ENCODE measurements around the gene ZNHIT2. TPM values are rescaled to one million over a fixed set of nuclear protein-coding genes. Genes with fewer than 3 reads are reported as not detected.
A peak's percentile ranks its signal among the peaks of the same experiment; 100 is the strongest.

ZNHIT2 gene
- total RNA-seq, 1 experiment from 2014 or later, result 27.1 TPM

DNA sequence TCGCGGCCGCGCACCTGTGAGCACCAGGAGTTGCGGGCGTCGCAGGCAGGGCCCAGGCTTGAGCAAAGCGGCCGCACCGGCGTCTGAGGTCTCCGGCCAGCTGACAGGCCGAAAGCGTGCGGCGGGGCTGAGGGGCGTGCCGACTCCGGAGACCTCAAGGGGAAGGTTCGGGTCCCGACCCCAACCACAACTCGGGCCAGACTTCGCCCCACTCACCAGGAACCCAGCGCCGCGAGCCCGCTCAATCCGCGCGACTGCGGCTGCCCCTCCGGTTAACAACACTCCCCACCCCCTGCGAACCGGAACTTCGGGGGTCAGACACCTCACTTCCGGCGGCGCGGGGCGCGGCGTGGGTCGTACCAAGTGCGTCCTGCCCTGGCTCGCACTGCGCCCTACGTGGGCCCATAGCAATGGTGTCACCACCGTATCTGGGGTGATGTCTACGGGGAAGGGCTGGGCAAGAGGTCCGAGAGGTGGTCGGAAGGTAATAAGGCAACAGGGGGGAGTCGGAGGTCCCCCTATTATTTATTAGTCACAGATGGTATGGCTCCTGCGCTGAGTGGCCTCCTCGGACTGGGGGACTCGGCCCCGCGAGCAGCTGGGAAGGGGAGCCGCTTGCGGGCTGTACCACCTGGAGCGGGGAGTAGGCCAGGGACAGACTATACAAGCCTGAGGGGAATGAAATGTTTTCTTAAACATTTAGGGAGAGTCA lies 16.9 kb upstream of the ZNHIT2 start, which contains the start of gene SYVN1:
SYVN1 (minus strand) TSS at position 280 of the 712 bp plus-strand sequence. CDS start 918 bp downstream, outside the sequence.
- Histone ChIP-seq H3K27me3 (ENCODE audit: control insufficient read depth, insufficient read depth, low read length) (no peaks in the 10 kb centered on the region), H3K4me3 (ENCODE audit: low read depth in 2 of 2, low read length in 2 of 2) (peak within 1 kb of the TSS; percentile 91 to 96), H3K27ac (ENCODE audit: low read length) (peak within 1 kb of the TSS; percentile 99), H3K36me3 (ENCODE audit: control insufficient read depth, insufficient read depth, low read length) (peaks cover 7% of the 10 kb centered on the region; the same call in 1 of the 2 replicates), H3K4me1 (ENCODE audit: control insufficient read depth, insufficient read depth, low read length) (peaks cover 16% of the 10 kb centered on the region), H3K9me3 (ENCODE audit: control insufficient read depth, insufficient read depth, low read depth, low read length) (no peaks in the 10 kb centered on the region)
- ChIA-PET CTCF (interaction anchor here (0.7 to 1.5 kb wide), 2 partner anchors 14 to 182 kb away, joined by 3 read pairs; no protein-coding TSS in a partner anchor), POLR2A (interaction anchor here (0.6 to 2.3 kb wide), 2 partner anchors 11 to 12 kb away, joined by 3 to 10 read pairs; partner anchors contain the start of genes FAU and MRPL49)
- no TSS peak for BruUV-seq (replicated peaks)
- TF ChIP-seq TCF7L2 (IDR thresholded peaks at IDR 0.05; ENCODE audit: low read depth, low read length), result peak; percentile 78; the same call in 1 of the 2 replicates
- peak; percentile 84 for TF ChIP-seq POLR2AphosphoS5 (IDR thresholded peaks at IDR 0.05; ENCODE audit: low read depth, low read length)
- peak; percentile 78; the same call in 1 of the 2 replicates for TF ChIP-seq SIN3A (IDR thresholded peaks at IDR 0.05; ENCODE audit: borderline replicate concordance, insufficient read depth, low read depth, low read length)
- TF ChIP-seq, protein P1, sequence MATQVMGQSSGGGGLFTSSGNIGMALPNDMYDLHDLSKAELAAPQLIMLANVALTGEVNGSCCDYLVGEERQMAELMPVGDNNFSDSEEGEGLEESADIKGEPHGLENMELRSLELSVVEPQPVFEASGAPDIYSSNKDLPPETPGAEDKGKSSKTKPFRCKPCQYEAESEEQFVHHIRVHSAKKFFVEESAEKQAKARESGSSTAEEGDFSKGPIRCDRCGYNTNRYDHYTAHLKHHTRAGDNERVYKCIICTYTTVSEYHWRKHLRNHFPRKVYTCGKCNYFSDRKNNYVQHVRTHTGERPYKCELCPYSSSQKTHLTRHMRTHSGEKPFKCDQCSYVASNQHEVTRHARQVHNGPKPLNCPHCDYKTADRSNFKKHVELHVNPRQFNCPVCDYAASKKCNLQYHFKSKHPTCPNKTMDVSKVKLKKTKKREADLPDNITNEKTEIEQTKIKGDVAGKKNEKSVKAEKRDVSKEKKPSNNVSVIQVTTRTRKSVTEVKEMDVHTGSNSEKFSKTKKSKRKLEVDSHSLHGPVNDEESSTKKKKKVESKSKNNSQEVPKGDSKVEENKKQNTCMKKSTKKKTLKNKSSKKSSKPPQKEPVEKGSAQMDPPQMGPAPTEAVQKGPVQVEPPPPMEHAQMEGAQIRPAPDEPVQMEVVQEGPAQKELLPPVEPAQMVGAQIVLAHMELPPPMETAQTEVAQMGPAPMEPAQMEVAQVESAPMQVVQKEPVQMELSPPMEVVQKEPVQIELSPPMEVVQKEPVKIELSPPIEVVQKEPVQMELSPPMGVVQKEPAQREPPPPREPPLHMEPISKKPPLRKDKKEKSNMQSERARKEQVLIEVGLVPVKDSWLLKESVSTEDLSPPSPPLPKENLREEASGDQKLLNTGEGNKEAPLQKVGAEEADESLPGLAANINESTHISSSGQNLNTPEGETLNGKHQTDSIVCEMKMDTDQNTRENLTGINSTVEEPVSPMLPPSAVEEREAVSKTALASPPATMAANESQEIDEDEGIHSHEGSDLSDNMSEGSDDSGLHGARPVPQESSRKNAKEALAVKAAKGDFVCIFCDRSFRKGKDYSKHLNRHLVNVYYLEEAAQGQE (IDR thresholded peaks at IDR 0.05; ENCODE audit: insufficient read depth in 1 of 2, low read depth in 2 of 2, low read length in 1 of 2), result peak in 1 of 2 experiments; percentile 59; a peak in 1 of 4 replicates
- TF ChIP-seq, protein P2, sequence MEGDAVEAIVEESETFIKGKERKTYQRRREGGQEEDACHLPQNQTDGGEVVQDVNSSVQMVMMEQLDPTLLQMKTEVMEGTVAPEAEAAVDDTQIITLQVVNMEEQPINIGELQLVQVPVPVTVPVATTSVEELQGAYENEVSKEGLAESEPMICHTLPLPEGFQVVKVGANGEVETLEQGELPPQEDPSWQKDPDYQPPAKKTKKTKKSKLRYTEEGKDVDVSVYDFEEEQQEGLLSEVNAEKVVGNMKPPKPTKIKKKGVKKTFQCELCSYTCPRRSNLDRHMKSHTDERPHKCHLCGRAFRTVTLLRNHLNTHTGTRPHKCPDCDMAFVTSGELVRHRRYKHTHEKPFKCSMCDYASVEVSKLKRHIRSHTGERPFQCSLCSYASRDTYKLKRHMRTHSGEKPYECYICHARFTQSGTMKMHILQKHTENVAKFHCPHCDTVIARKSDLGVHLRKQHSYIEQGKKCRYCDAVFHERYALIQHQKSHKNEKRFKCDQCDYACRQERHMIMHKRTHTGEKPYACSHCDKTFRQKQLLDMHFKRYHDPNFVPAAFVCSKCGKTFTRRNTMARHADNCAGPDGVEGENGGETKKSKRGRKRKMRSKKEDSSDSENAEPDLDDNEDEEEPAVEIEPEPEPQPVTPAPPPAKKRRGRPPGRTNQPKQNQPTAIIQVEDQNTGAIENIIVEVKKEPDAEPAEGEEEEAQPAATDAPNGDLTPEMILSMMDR (IDR thresholded peaks at IDR 0.05), result no peak
- DNase-seq (ENCODE audit: low read depth, low spot score) (peak; percentile 95), ATAC-seq (peak; percentile 90)
- intact Hi-C loops (cut with micrococcal nuclease; ENCODE audit: unreplicated experiment), result loop anchor here (10.0 kb wide), 1 partner anchor 50 kb away; the partner anchor contains the start of gene CAPN1
- in situ Hi-C loops (cut with HindIII; ENCODE audit: low pct_unique_long_range_greater_than_20kb, low sequenced_read_pairs), result no loop called here

DNA sequence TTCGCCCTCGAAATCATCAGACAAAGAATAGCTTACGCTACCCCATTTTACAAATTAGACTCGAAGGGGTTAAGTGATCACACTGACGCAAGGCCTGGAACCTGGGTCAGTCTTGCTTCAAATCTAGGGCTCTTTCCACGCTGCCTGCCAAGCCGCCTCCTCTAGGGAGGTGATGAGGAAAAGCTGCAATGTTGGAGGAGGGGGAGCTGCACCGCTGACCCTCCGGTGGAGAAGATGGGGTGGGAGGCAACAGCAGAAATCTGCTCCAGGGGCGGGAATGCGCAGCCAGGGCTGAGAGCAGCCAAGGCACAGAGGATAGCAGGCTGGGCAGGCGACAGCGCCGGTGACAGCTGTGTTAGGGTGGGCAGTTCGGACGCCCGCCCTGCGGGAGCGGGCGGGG lies 16.2 kb upstream of the ZNHIT2 start:
- H3K4me3 ChIP-seq (ENCODE audit: low read depth in 2 of 2, low read length in 2 of 2), result peak overlapping the region; percentile 91 to 96
- no peaks in the 10 kb centered on the region for H3K27me3 ChIP-seq (ENCODE audit: control insufficient read depth, insufficient read depth, low read length)
- DNase-seq (ENCODE audit: low read depth, low spot score) (no peak), ATAC-seq (no peak)
- peaks cover 9% of the 10 kb centered on the region; the same call in 1 of the 2 replicates for H3K36me3 ChIP-seq (ENCODE audit: control insufficient read depth, insufficient read depth, low read length)
- in situ Hi-C loops (cut with HindIII; ENCODE audit: low pct_unique_long_range_greater_than_20kb, low sequenced_read_pairs), result no loop called here
- no peaks in the 10 kb centered on the region for H3K9me3 ChIP-seq (ENCODE audit: control insufficient read depth, insufficient read depth, low read depth, low read length)
- CTCF ChIA-PET, result no interaction called here
- POLR2A ChIA-PET, result interaction anchor here (2.3 kb wide), 1 partner anchor 12 kb away, joined by 10 read pairs; the partner anchor contains the start of genes FAU and MRPL49
- BruUV-seq (replicated peaks), result no TSS peak
- TF ChIP-seq TCF7L2 (IDR thresholded peaks at IDR 0.05; ENCODE audit: low read depth, low read length) (no peak), POLR2AphosphoS5 (IDR thresholded peaks at IDR 0.05; ENCODE audit: low read depth, low read length) (no peak), SIN3A (IDR thresholded peaks at IDR 0.05; ENCODE audit: borderline replicate concordance, insufficient read depth, low read depth, low read length) (no peak)
- TF ChIP-seq, protein P2 (IDR thresholded peaks at IDR 0.05), result no peak
- TF ChIP-seq, protein P1 (IDR thresholded peaks at IDR 0.05; ENCODE audit: insufficient read depth in 1 of 2, low read depth in 2 of 2, low read length in 1 of 2), result no peak
- peak overlapping the region; percentile 99 for H3K27ac ChIP-seq (ENCODE audit: low read length)
- H3K4me1 ChIP-seq (ENCODE audit: control insufficient read depth, insufficient read depth, low read length), result peaks cover 16% of the 10 kb centered on the region
- intact Hi-C loops (cut with micrococcal nuclease; ENCODE audit: unreplicated experiment), result loop anchor here (10.0 kb wide), 1 partner anchor 51 kb away; the partner anchor contains the start of gene CAPN1

Data from Panc1 (cell line).